Pancreas (tissue), 10 donors: Measurements from ENCODE around the gene NEMF. TPM values are rescaled to one million over a fixed set of nuclear protein-coding genes. Genes with fewer than 3 reads are reported as not detected.
"Not testable (repeated sequence)": the region's sequence is repeated elsewhere in the genome, so short reads cannot be mapped to it uniquely, and the experiment has no call there.

Source experiments
- ATAC-seq, 4 donors: fragments of 200-7000 bp; cut with Tn5 transposase; one replicate each; pipeline versions ENCODE4 v1.8.0 to v1.9.1; 2020; ENCODE audit warnings: mild to moderate bottlenecking in 4 of 4, moderate library complexity in 4 of 4
- DNase-seq, 6 donors: peaks; one replicate each; pipeline ENCODE4 v3.0.0-alpha.2; 2020
- FAIRE-seq: peaks from 2 replicates; lab custom pipeline; 2012; peaks lifted over from hg19 to GRCh38; lab: Jason Lieb, UNC
- H3K27ac ChIP-seq, 4 donors: fragments of 200-600 bp; sonication (generic); 1 replicate in 3 of 4; 2 replicates in 1 of 4; pipeline versions ENCODE4 v1.5.0 to v1.8.0; 2020
- H3K27me3 ChIP-seq, 4 donors: fragments of 200-600 bp; one replicate each; pipeline ENCODE4 v1.8.0; 2021
- H3K36me3 ChIP-seq, 3 donors: fragments of 200-600 bp; sonication (generic) in 1 of 3; one replicate each; pipeline versions ENCODE4 v1.5.0 to v1.8.0; 2020 to 2021
- H3K4me1 ChIP-seq, 3 donors: fragments of 200-600 bp; one replicate each; pipeline ENCODE4 v1.8.0; 2021
- H3K4me3 ChIP-seq, 4 donors: fragments of 200-600 bp; sonication (generic) in 2 of 4; one replicate each; pipeline versions ENCODE4 v1.5.0 to v1.8.0; 2020 to 2021
- H3K9me3 ChIP-seq, 4 donors: fragments of 200-600 bp; one replicate each; pipeline ENCODE4 v1.8.0; 2021
- CTCF ChIP-seq, 4 donors: fragments of 200-600 bp; sonication (generic) in 3 of 4; IDR thresholded peaks; one replicate each; pipeline versions ENCODE4 v1.5.0 to v1.8.0; 2021; ENCODE audit warnings: antibody characterized with exemption in 4 of 4
- WGBS, 2 donors: extraction: QIAGEN DNeasy Blood & Tissue Kit; methylation state at CpG; one replicate each; pipeline ENCODE4 v1.1.7; 2013; 5-methylcytosine and 5-hydroxymethylcytosine counted together
- intact Hi-C, 3 donors: fragments of 100-400 bp; cut with DNase I; formaldehyde crosslinking; loops; one replicate each; pipeline versions ENCODE4 v1.11.1 to v1.14.2; 2022
- polyA plus RNA-seq, 2 donors: library from polyadenylated mRNA; stranded (reverse); fragments of 200-250 nt; gene quantifications; one replicate each; pipeline ENCODE4 v1.2.3, GENCODE V29; 2013
- total RNA-seq, 6 donors: library from RNA; stranded (reverse); fragmentation: NEBNext Ultra II Directional in 4 of 6; extraction: Animal tissue kit (Norgen Biotek cat#: 25700) in 4 of 6; gene quantifications; one replicate each; pipeline versions ENCODE4 v1.2.1 to v1.2.4, GENCODE V29; 2021 to 2023
- donor health status: healthy with polysubstance abuse.
- donor health status: DM: no; HTN: no; CAD: no; lungs with moderate emphysema.
- donor health status: DM: no; HTN: no; CAD: no.
- donor health status: control.
- donor health status: control.
- donor health status: Bipolar disorder and iron deficiency.
- donor health status: DM: yes; HTN: yes; CAD: no.
- donor health status: DM: no; HTN: no; CAD: no.
- donor health status: DM: no; HTN: no; CAD: no.
- donor health status: DM: yes; HTN: yes; CAD: no.

The NEMF gene
- total and polyA plus RNA-seq, 8 donors = 17.6 to 32.4 (median 22.1) TPM

GRCh38 chr14:49808780-49809179, 43.8 kb downstream of the NEMF start:
- intact Hi-C loops = no loop called here
- Histone ChIP-seq H3K27ac (no peak overlapping the region), H3K4me3 (no peak overlapping the region), H3K4me1 (no peaks in the 10 kb centered on the region), H3K36me3 (peaks cover 0 to 58% (median 13%) of the 10 kb centered on the region in 3 donors), H3K27me3 (no peaks in the 10 kb centered on the region), H3K9me3 (no peaks in the 10 kb centered on the region)
- WGBS, 2 donors = 0% methylated on average over 1 of the region's 1 CpG
- DNase-seq (no peak), ATAC-seq (no peak), FAIRE-seq (no peak)
- TF ChIP-seq CTCF (IDR thresholded peaks at IDR 0.05) = no peak

DNA sequence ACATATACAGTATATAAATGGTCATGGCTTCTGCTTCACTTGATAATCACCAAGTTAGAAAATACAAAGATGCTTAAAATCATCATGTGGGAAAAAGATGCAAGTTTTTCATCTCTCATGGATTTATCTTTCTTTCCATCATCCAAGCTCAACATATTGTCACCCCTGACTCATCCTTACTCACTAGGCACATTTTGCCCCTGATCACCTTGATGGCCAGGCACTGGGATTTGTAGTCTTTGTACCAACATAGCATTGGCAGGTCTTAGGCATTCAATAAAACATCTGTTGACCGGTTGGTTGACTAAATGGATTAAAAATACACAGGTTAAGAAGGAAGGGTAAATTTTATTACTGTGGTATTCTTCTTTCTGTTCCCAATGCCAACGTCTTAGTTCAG, 56.6 kb downstream of the NEMF start:
- FAIRE-seq = no peak
- Histone ChIP-seq H3K27ac (no peak overlapping the region), H3K9me3 (no peaks in the 10 kb centered on the region), H3K27me3 (no peaks in the 10 kb centered on the region), H3K36me3 (peaks cover 0 to 50% (median 27%) of the 10 kb centered on the region in 3 donors), H3K4me1 (no peaks in the 10 kb centered on the region), H3K4me3 (no peak overlapping the region)
- 92 to 94% methylated on average over 2 of the region's 2 CpGs for WGBS, 2 donors
- no peak for ATAC-seq
- no peak for DNase-seq
- no peak for TF ChIP-seq CTCF (IDR thresholded peaks at IDR 0.05)
- intact Hi-C loops = no loop called here

GRCh38 chr14:49792618-49793017, 60.0 kb downstream of the NEMF start:
- H3K4me1 ChIP-seq = no peaks in the 10 kb centered on the region
- FAIRE-seq = no peak
- no peak for TF ChIP-seq CTCF (IDR thresholded peaks at IDR 0.05)
- no peak for DNase-seq
- no peaks in the 10 kb centered on the region for H3K27me3 ChIP-seq
- no peak for ATAC-seq
- H3K27ac ChIP-seq = no peak overlapping the region
- no peak overlapping the region for H3K4me3 ChIP-seq
- peaks cover 0 to 37% (median 16%) of the 10 kb centered on the region in 3 donors for H3K36me3 ChIP-seq
- 0% methylated on average over 1 of the region's 1 CpG for WGBS, 2 donors
- no peaks in the 10 kb centered on the region for H3K9me3 ChIP-seq
- intact Hi-C loops = no loop called here

DNA sequence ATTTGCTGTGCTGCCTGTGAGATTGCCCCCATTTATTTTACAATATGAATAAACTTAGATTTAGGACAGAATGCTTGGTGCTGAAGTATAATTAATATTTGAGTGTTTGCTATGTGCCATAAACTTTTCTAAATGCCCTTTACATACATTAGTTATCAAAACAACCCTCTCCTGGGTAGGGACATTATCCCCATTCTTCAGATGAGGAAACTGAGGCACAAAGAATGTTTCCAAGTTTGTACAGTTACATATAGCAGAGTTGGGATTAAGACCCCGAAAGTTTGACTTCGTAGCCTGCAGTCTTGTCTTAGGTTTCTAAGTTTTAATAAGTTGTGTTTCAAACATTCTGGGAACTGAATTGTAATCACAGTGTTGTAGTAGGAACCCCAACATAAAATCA, 66.3 kb downstream of the NEMF start:
- H3K27me3 ChIP-seq = no peaks in the 10 kb centered on the region
- ATAC-seq (no peak), FAIRE-seq (no peak), DNase-seq (no peak)
- no peaks in the 10 kb centered on the region for H3K4me1 ChIP-seq
- H3K36me3 ChIP-seq = peaks cover 14 to 81% (median 45%) of the 10 kb centered on the region in 3 donors
- WGBS, 2 donors = 94 to 97% methylated on average over 2 of the region's 2 CpGs
- H3K9me3 ChIP-seq = no peaks in the 10 kb centered on the region
- H3K4me3 ChIP-seq = no peak overlapping the region
- no peak overlapping the region for H3K27ac ChIP-seq
- no peak for TF ChIP-seq CTCF (IDR thresholded peaks at IDR 0.05)
- intact Hi-C loops = no loop called here

GRCh38 chr14:49783394-49784014, 69.1 kb downstream of the NEMF start:
- intact Hi-C loops = no loop called here
- 83 to 84% methylated on average over 3 of the region's 3 CpGs for WGBS, 2 donors

GRCh38 chr14:49781040-49781439, 71.5 kb downstream of the NEMF start:
- peaks cover 14 to 97% (median 54%) of the 10 kb centered on the region in 3 donors for H3K36me3 ChIP-seq
- intact Hi-C loops = not testable (repeated sequence)

More at GRCh38 chr14:49783394-49784014, 69.1 kb downstream of the NEMF start:
- Histone ChIP-seq H3K4me1 (no peaks in the 10 kb centered on the region), H3K27ac (no peak overlapping the region), H3K27me3 (no peaks in the 10 kb centered on the region), H3K9me3 (no peaks in the 10 kb centered on the region), H3K4me3 (no peak overlapping the region), H3K36me3 (peaks cover 14 to 94% (median 64%) of the 10 kb centered on the region in 3 donors)
- DNase-seq = no peak
- no peak for TF ChIP-seq CTCF (IDR thresholded peaks at IDR 0.05)
- ATAC-seq = no peak
- FAIRE-seq = no peak

More at GRCh38 chr14:49781040-49781439, 71.5 kb downstream of the NEMF start:
- FAIRE-seq, H3K4me3 ChIP-seq, DNase-seq, H3K4me1 ChIP-seq, H3K27ac ChIP-seq, ATAC-seq, H3K27me3 ChIP-seq, H3K9me3 ChIP-seq: not testable (repeated sequence)
- 93 to 97% methylated on average over 7 of the region's 7 CpGs for WGBS, 2 donors
